GM23338 (cell line): ENCODE data around the gene PTPRR.

ENCODE experiments used
- CREB1 ChIP-seq: fragments of 250-450 bp; sonication (Bioruptor Pico); IDR thresholded peaks from 2 replicates; pipeline ENCODE4 v1.5.0; 2020; ENCODE audit warnings: low read depth, mild to moderate bottlenecking, moderate library complexity
- CTCF ChIP-seq, 2 experiments: fragments of 200-600 bp in 1 of 2; sonication (generic) in 1 of 2; conservative IDR thresholded peaks; 2 replicates each; pipeline versions ENCODE4 v1.5.1 to v1.6.1; 2016 to 2017; ENCODE audit warnings: antibody characterized with exemption in 2 of 2, low read depth in 2 of 2, mild to moderate bottlenecking in 2 of 2, moderate library complexity in 1 of 2
- ETS1 ChIP-seq: IDR thresholded peaks from 2 replicates; pipeline ENCODE4 v1.6.1; 2016; ENCODE audit warnings: antibody characterized with exemption
- EZH2 ChIP-seq: fragments of 200-600 bp; sonication (generic); IDR thresholded peaks from one replicate; pipeline ENCODE4 v1.8.0; 2017; ENCODE audit warnings: antibody characterized with exemption, mild to moderate bottlenecking, low read depth; ENCODE audit not compliant: unreplicated experiment
- JUNB ChIP-seq: IDR thresholded peaks from one replicate; pipeline ENCODE4 v1.6.1; 2016; ENCODE audit warnings: antibody characterized with exemption; ENCODE audit not compliant: unreplicated experiment
- POLR2AphosphoS5 ChIP-seq: IDR thresholded peaks from 2 replicates; pipeline ENCODE4 v1.6.1; 2016; ENCODE audit warnings: antibody characterized with exemption, low read depth
- REST ChIP-seq: IDR thresholded peaks from one replicate; pipeline ENCODE4 v1.6.1; 2018; ENCODE audit warnings: antibody characterized with exemption; ENCODE audit not compliant: unreplicated experiment
- STAT1 ChIP-seq: IDR thresholded peaks from one replicate; pipeline ENCODE4 v1.6.1; 2016; ENCODE audit warnings: antibody characterized with exemption; ENCODE audit not compliant: unreplicated experiment

GRCh38 chr12:70638639-70639360 is 281.7 kb downstream of the PTPRR start:
- TF ChIP-seq CTCF (conservative IDR thresholded peaks at IDR 0.05; ENCODE audit: low read depth in 2 of 2) (no peak), STAT1 (no peak), REST (no peak), ETS1 (no peak), EZH2 (no peak), JUNB (no peak), POLR2AphosphoS5 (no peak), CREB1 (CRISPR knock-in tag) (no peak)
